Endothelial cell of umbilical vein (primary cell): ENCODE results near the gene DYNC1H1. TPM values are rescaled to one million over a fixed set of nuclear protein-coding genes. Genes with fewer than 3 reads are reported as not detected.

Source experiments
- BruUV-seq: library from RNA; stranded (reverse); fragments of 400-500 nt; replicated peaks from 2 replicates; lab custom pipeline; 2021; lab: Mats Ljungman, UMichigan
- CTCF ChIA-PET: fragments of 300-600, 350-600 bp; sonication (Branson Sonifier 250); formaldehyde crosslinking; loops from one replicate; lab custom pipeline; 2021; ENCODE audit warnings: antibody characterized with exemption, inconsistent platforms; lab: Charles Lee
- POLR2A ChIA-PET: fragments of 300-600, 350-600 bp; sonication (Branson Sonifier 250); formaldehyde crosslinking; loops from one replicate; lab custom pipeline; 2021; ENCODE audit warnings: antibody characterized with exemption, inconsistent platforms; lab: Charles Lee
- DNase-seq: peaks from one replicate; pipeline ENCODE4 v3.0.0-alpha.2; 2011; ENCODE audit warnings: low read depth, low spot score
- FAIRE-seq: peaks from 2 replicates; lab custom pipeline; 2011; peaks lifted over from hg19 to GRCh38; lab: Jason Lieb, UNC
- H2AFZ ChIP-seq: 2 replicates; pipeline ENCODE4 v1.6.0; 2012; ENCODE audit warnings: low read depth, low read length, control low read depth, inconsistent platforms
- H3K27ac ChIP-seq: 2 replicates; pipeline ENCODE4 v1.5.1; 2011; ENCODE audit warnings: low read depth, mild to moderate bottlenecking, control low read depth, low read length, moderate library complexity; ENCODE audit not compliant: insufficient read depth
- H3K27me3 ChIP-seq, 2 experiments: 2 replicates each; pipeline versions ENCODE4 v1.6.0 to v1.6.1; 2011; ENCODE audit warnings: low read length in 2 of 2, mixed read lengths in 1 of 2; ENCODE audit not compliant: control insufficient read depth in 2 of 2, insufficient read depth in 2 of 2
- H3K36me3 ChIP-seq, 2 experiments: 2 replicates in 1 of 2; 3 replicates in 1 of 2; pipeline ENCODE4 v1.5.1; 2011; ENCODE audit warnings: low read length in 2 of 2, mild to moderate bottlenecking in 1 of 2, moderate library complexity in 1 of 2; ENCODE audit not compliant: control insufficient read depth in 2 of 2, insufficient read depth in 2 of 2; ENCODE audit errors: extremely low read depth in 1 of 2
- H3K4me1 ChIP-seq: 3 replicates; pipeline ENCODE4 v1.5.1; 2011; ENCODE audit warnings: mild to moderate bottlenecking, low read length; ENCODE audit not compliant: control insufficient read depth, insufficient read depth; ENCODE audit errors: extremely low read depth
- H3K4me2 ChIP-seq: 2 replicates; pipeline ENCODE4 v1.6.1; 2011; ENCODE audit warnings: low read length, control low read depth, mixed read lengths; ENCODE audit not compliant: insufficient read depth
- H3K4me3 ChIP-seq, 3 experiments: fragments of 200-600 bp in 1 of 3; sonication (generic), shearing (Covaris generic) in 1 of 3; replicated peaks in 1 of 3; 2 replicates each; pipeline ENCODE4 v1.5.1; 2011 to 2016; ENCODE audit warnings: control low read depth in 3 of 3, low read length in 3 of 3, mild to moderate bottlenecking in 2 of 3, inconsistent platforms in 1 of 3, low read depth in 1 of 3, moderate library complexity in 1 of 3; ENCODE audit not compliant: insufficient read depth in 1 of 3
- H3K79me2 ChIP-seq: 2 replicates; pipeline ENCODE4 v1.6.0; 2012; ENCODE audit warnings: low read length, inconsistent platforms; ENCODE audit not compliant: control insufficient read depth, insufficient read depth
- H3K9ac ChIP-seq: replicated peaks from 2 replicates; pipeline ENCODE3; 2011; ENCODE audit warnings: low read length, control low read depth; ENCODE audit not compliant: insufficient read depth; ENCODE audit errors: extremely low read depth
- H3K9me1 ChIP-seq: replicated peaks from 3 replicates; pipeline ENCODE4 v1.6.0; 2011; ENCODE audit warnings: mild to moderate bottlenecking, low read length; ENCODE audit not compliant: control insufficient read depth, insufficient read depth; ENCODE audit errors: extremely low read depth
- H3K9me3 ChIP-seq: replicated peaks from 2 replicates; pipeline ENCODE4 v1.5.1; 2012; ENCODE audit warnings: low read length, inconsistent platforms; ENCODE audit not compliant: control insufficient read depth, insufficient read depth
- H4K20me1 ChIP-seq: replicated peaks from 2 replicates; pipeline ENCODE3; 2011; ENCODE audit warnings: mild to moderate bottlenecking, low read length; ENCODE audit not compliant: control insufficient read depth, insufficient read depth; ENCODE audit errors: extremely low read depth
- CTCF ChIP-seq, 2 donors: IDR thresholded peaks; 1 replicate in 1 of 2; 2 replicates in 1 of 2; pipeline ENCODE4 v1.5.1; 2011; ENCODE audit warnings: low read length in 2 of 2, mild to moderate bottlenecking in 2 of 2, moderate library complexity in 2 of 2, control low read depth in 1 of 2, inconsistent platforms in 1 of 2, low read depth in 1 of 2; ENCODE audit not compliant: insufficient read depth in 1 of 2; ENCODE audit errors: extremely low read depth in 1 of 2
- EZH2 ChIP-seq: IDR thresholded peaks from 2 replicates; pipeline ENCODE4 v1.6.1; 2012; ENCODE audit warnings: borderline replicate concordance, low read depth, mild to moderate bottlenecking, moderate library complexity, low read length, inconsistent platforms; ENCODE audit not compliant: severe bottlenecking
- FOS ChIP-seq: IDR thresholded peaks from 2 replicates; pipeline ENCODE4 v1.6.1; 2011; ENCODE audit warnings: mild to moderate bottlenecking, low read length, moderate library complexity, borderline replicate concordance; ENCODE audit not compliant: insufficient read depth
- GATA2 ChIP-seq: IDR thresholded peaks from 2 replicates; pipeline ENCODE4 v1.7.0; 2011; ENCODE audit warnings: low read depth, mild to moderate bottlenecking, moderate library complexity, mixed read lengths, low read length; ENCODE audit not compliant: insufficient read length, insufficient read depth
- JUN ChIP-seq: IDR thresholded peaks from 2 replicates; pipeline ENCODE4 v1.6.1; 2011; ENCODE audit warnings: borderline replicate concordance, low read depth; ENCODE audit not compliant: insufficient read length, insufficient read depth
- MAX ChIP-seq: IDR thresholded peaks from 2 replicates; pipeline ENCODE4 v1.6.1; 2011; ENCODE audit not compliant: insufficient read depth, insufficient read length
- MYC ChIP-seq: IDR thresholded peaks from one replicate; pipeline ENCODE4 v1.6.1; 2011; ENCODE audit warnings: mild to moderate bottlenecking, low read depth, low read length
- POLR2A ChIP-seq: IDR thresholded peaks from 2 replicates; pipeline ENCODE4 v1.6.1; 2012; ENCODE audit warnings: low read depth, mild to moderate bottlenecking, control low read depth, low read length
- POLR2AphosphoS5 ChIP-seq: IDR thresholded peaks from 2 replicates; pipeline ENCODE4 v1.6.1; 2012; ENCODE audit warnings: low read depth, mild to moderate bottlenecking, control low read depth, low read length, moderate library complexity; ENCODE audit not compliant: insufficient read depth
- dilution Hi-C: fragments of 300-500 bp; cut with MboI; formaldehyde crosslinking; loops from one replicate; pipeline ENCODE4 v1.15.0; 2019; ENCODE audit warnings: low sequenced_read_pairs; ENCODE audit not compliant: extremely low pct_ligation_motif_present
- intact Hi-C: fragments of 100-400 bp; cut with micrococcal nuclease; formaldehyde crosslinking; loops from one replicate; pipeline ENCODE4 v1.10.0; 2022
- polyA plus RNA-seq, 4 experiments: library from polyadenylated mRNA; depleted of rRNA in 3 of 4; stranded (reverse) in 3 of 4; unstranded in 1 of 4; fragments of >200 nt; gene quantifications; 2 replicates each; pipeline versions ENCODE4 v1.2.1 to v1.2.3, GENCODE V29; 2011 to 2012; ENCODE audit warnings: missing spikeins in 1 of 4
- total RNA-seq: library from RNA; stranded (reverse); gene quantifications from 2 replicates; pipeline ENCODE4 v1.2.3, GENCODE V29; 2021

Gene DYNC1H1
- total and polyA plus RNA-seq, 2 donors (not counting 3 experiments of a cell fraction or from before 2014, with no cell fraction given): 254 to 648 TPM

GRCh38 chr14:101958418-101959180, 5.8 kb upstream of the DYNC1H1 start:
- no peaks in the 10 kb centered on the region for H3K27me3 ChIP-seq
- no peak overlapping the region for H3K27ac ChIP-seq
- no peak for FAIRE-seq
- H3K4me1 ChIP-seq: no peaks in the 10 kb centered on the region
- no peaks in the 10 kb centered on the region for H3K9me3 ChIP-seq
- CTCF ChIA-PET: interaction anchor here (1.1 to 8.7 kb wide), 5 partner anchors 10 to 251 kb away, joined by 3 to 124 read pairs (median 3); no protein-coding TSS in a partner anchor
- dilution Hi-C loops: no loop called here
- DNase-seq: no peak
- no TSS peak for BruUV-seq
- intact Hi-C loops: no loop called here
- no peaks in the 10 kb centered on the region for H3K9me1 ChIP-seq
- no peaks in the 10 kb centered on the region for H3K36me3 ChIP-seq
- no peaks in the 10 kb centered on the region for H3K79me2 ChIP-seq
- H3K4me2 ChIP-seq: no peak overlapping the region
- POLR2A ChIA-PET: interaction anchor here (0.6 kb wide), 1 partner anchor 104 kb away, joined by 4 read pairs; no protein-coding TSS in a partner anchor
- no peak overlapping the region for H2AFZ ChIP-seq
- no peak for TF ChIP-seq POLR2AphosphoS5
- TF ChIP-seq MAX: no peak
- TF ChIP-seq JUN: no peak
- TF ChIP-seq MYC: no peak
- TF ChIP-seq CTCF (IDR thresholded peaks at IDR 0.05; ENCODE audit: extremely low read depth in 1 of 2, insufficient read depth in 1 of 2, low read depth in 1 of 2, low read length in 2 of 2): no peak
- TF ChIP-seq EZH2: no peak
- no peak for TF ChIP-seq POLR2A
- TF ChIP-seq GATA2: no peak
- TF ChIP-seq FOS: no peak
- H3K4me3 ChIP-seq: no peak overlapping the region
- H3K9ac ChIP-seq: no peak overlapping the region
- H4K20me1 ChIP-seq: no peaks in the 10 kb centered on the region
